ENCODE measurements around the gene SRPX. TPM values are rescaled to one million over a fixed set of nuclear protein-coding genes. Genes with fewer than 3 reads are reported as not detected.

SRPX gene
- total and polyA plus RNA-seq, 2 experiments from 2014 or later, result 101 to 189 TPM

- Histone ChIP-seq H3K36me3 (replicated peaks; ENCODE audit: insufficient read depth, low read depth) (no peaks in the 10 kb centered on the region), H3K4me2 (no peak overlapping the region), H3K4me3 (no peak overlapping the region), H3K9me2 (replicated peaks; ENCODE audit: insufficient read depth) (no peaks in the 10 kb centered on the region), H3K79me2 (no peaks in the 10 kb centered on the region), H3K27me3 (no peaks in the 10 kb centered on the region), H3K4me1 (ENCODE audit: insufficient read depth) (no peaks in the 10 kb centered on the region), H2AFZ (no peak overlapping the region), H4K20me1 (ENCODE audit: insufficient read depth, poor library complexity, severe bottlenecking) (no peaks in the 10 kb centered on the region), H3K27ac (no peak overlapping the region), H3K9me3 (ENCODE audit: low read depth) (no peaks in the 10 kb centered on the region)
- peak; percentile 53 for DNase-seq (ENCODE audit: low spot score)
- WGBS (ENCODE audit: low lambda C conversion rate, missing lambda C conversion rate), result 53% methylated on average over 2 of the region's 2 CpGs
- TF ChIP-seq EZH2phosphoT487 (IDR thresholded peaks at IDR 0.05; ENCODE audit: low read depth, severe bottlenecking, unreplicated experiment) (no peak), EZH2 (IDR thresholded peaks at IDR 0.05; ENCODE audit: borderline replicate concordance) (no peak), CTCF (IDR thresholded peaks at IDR 0.05; ENCODE audit: poor library complexity) (peak; percentile 62)
These were observed 54.1 kb downstream of the SRPX start for GRCh38 chrX:38166478-38167083.

GRCh38 chrX:38165023-38165422, 55.6 kb downstream of the SRPX start:
- WGBS (ENCODE audit: low lambda C conversion rate, missing lambda C conversion rate), result 88% methylated on average over 1 of the region's 1 CpG
- H3K36me3 ChIP-seq (replicated peaks; ENCODE audit: insufficient read depth, low read depth), result no peaks in the 10 kb centered on the region
- no peaks in the 10 kb centered on the region for H4K20me1 ChIP-seq (ENCODE audit: insufficient read depth, poor library complexity, severe bottlenecking)

GRCh38 chrX:38163193-38163592, 57.5 kb downstream of the SRPX start:
- Histone ChIP-seq H3K27me3 (no peaks in the 10 kb centered on the region), H3K36me3 (replicated peaks; ENCODE audit: insufficient read depth, low read depth) (no peaks in the 10 kb centered on the region), H3K27ac (no peak overlapping the region), H3K9me2 (replicated peaks; ENCODE audit: insufficient read depth) (no peaks in the 10 kb centered on the region), H3K4me1 (ENCODE audit: insufficient read depth) (no peaks in the 10 kb centered on the region), H3K4me2 (no peak overlapping the region), H3K9me3 (ENCODE audit: low read depth) (no peaks in the 10 kb centered on the region), H2AFZ (no peak overlapping the region), H3K79me2 (no peaks in the 10 kb centered on the region), H3K4me3 (no peak overlapping the region), H4K20me1 (ENCODE audit: insufficient read depth, poor library complexity, severe bottlenecking) (no peaks in the 10 kb centered on the region)
- TF ChIP-seq EZH2phosphoT487 (IDR thresholded peaks at IDR 0.05; ENCODE audit: low read depth, severe bottlenecking, unreplicated experiment) (no peak), EZH2 (IDR thresholded peaks at IDR 0.05; ENCODE audit: borderline replicate concordance) (no peak), CTCF (IDR thresholded peaks at IDR 0.05; ENCODE audit: poor library complexity) (no peak)
- no peak for DNase-seq (ENCODE audit: low spot score)

More at GRCh38 chrX:38165023-38165422, 55.6 kb downstream of the SRPX start:
- no peaks in the 10 kb centered on the region for H3K79me2 ChIP-seq
- H3K4me1 ChIP-seq (ENCODE audit: insufficient read depth), result no peaks in the 10 kb centered on the region
- H3K9me2 ChIP-seq (replicated peaks; ENCODE audit: insufficient read depth), result no peaks in the 10 kb centered on the region
- no peak overlapping the region for H3K27ac ChIP-seq
- H2AFZ ChIP-seq, result no peak overlapping the region
- TF ChIP-seq EZH2phosphoT487 (IDR thresholded peaks at IDR 0.05; ENCODE audit: low read depth, severe bottlenecking, unreplicated experiment), result no peak
- no peak for TF ChIP-seq CTCF (IDR thresholded peaks at IDR 0.05; ENCODE audit: poor library complexity)
- TF ChIP-seq EZH2 (IDR thresholded peaks at IDR 0.05; ENCODE audit: borderline replicate concordance), result no peak
- no peak overlapping the region for H3K4me3 ChIP-seq
- DNase-seq (ENCODE audit: low spot score), result no peak
- H3K4me2 ChIP-seq, result no peak overlapping the region
- H3K9me3 ChIP-seq (ENCODE audit: low read depth), result no peaks in the 10 kb centered on the region
- H3K27me3 ChIP-seq, result no peaks in the 10 kb centered on the region
